ENCODE results near the gene APAF1.

Gene APAF1

DNA sequence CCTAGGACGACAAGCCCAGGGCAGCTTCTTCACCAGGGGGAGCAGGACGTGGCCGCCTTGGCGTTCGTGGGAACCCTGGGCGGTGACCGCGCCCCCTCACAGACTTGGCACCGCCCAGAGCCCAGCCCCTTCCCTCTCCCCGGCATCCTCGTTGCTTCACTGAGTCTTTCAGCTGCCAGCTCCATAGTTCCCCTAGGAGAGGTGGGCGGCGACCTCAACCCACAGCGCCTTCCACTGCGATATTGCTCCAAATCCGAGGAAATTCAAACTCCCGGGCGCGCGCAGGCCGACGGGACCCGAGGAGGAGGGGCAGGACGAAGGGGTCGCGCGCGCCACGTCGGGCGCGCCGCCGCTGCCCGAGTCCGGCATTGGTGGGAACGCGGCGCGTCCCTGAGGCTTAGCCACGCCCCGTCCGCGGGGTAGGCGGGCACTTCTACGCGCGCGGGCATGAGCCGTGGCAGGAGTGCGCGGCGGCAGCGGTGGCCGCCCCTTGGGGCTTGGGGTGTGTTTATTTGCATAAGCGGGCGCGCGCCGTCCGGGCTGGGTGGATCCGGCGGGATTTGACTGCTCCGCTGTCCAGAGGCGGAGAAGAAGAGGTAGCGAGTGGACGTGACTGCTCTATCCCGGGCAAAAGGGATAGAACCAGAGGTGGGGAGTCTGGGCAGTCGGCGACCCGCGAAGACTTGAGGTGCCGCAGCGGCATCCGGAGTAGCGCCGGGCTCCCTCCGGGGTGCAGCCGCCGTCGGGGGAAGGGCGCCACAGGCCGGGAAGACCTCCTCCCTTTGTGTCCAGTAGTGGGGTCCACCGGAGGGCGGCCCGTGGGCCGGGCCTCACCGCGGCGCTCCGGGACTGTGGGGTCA is at the start of gene APAF1, which contains the start of gene IKBIP (continued):
- TF ChIP-seq INSM2 (tag by site-specific recombination; IDR thresholded peaks at IDR 0.05) (no peak), PATZ1 (tag by site-specific recombination; IDR thresholded peaks at IDR 0.05) (peak; percentile 72), ZXDB (tag by site-specific recombination; IDR thresholded peaks at IDR 0.05) (peak; percentile 17), ZNF629 (tag by site-specific recombination; IDR thresholded peaks at IDR 0.05) (peak; percentile 9; the same call in 1 of the 2 replicates), ZNF2 (tag by site-specific recombination; IDR thresholded peaks at IDR 0.05) (peak; percentile 24), ZNF777 (tag by site-specific recombination; IDR thresholded peaks at IDR 0.05; ENCODE audit: borderline replicate concordance) (peak; percentile 95), ZNF24 (tag by site-specific recombination; IDR thresholded peaks at IDR 0.05) (peak; percentile 44; the same call in 1 of the 2 replicates), ZNF658 (tag by site-specific recombination; IDR thresholded peaks at IDR 0.05) (no peak), SP2 (tag by site-specific recombination; IDR thresholded peaks at IDR 0.05) (peak; percentile 49), ZBTB48 (tag by site-specific recombination; IDR thresholded peaks at IDR 0.05) (0 out of 2 replicates have a peak, but pooled peaks have one; percentile 18), ZNF843 (tag by site-specific recombination; IDR thresholded peaks at IDR 0.05) (0 out of 2 replicates have a peak, but pooled peaks have one; percentile 48), KLF1 (tag by site-specific recombination; IDR thresholded peaks at IDR 0.05) (peak; percentile 92), ZNF501 (tag by site-specific recombination; IDR thresholded peaks at IDR 0.05) (peak; percentile 61; the same call in 1 of the 2 replicates), ZNF121 (tag by site-specific recombination; IDR thresholded peaks at IDR 0.05) (no peak), KLF7 (tag by site-specific recombination; IDR thresholded peaks at IDR 0.05; ENCODE audit: borderline replicate concordance) (peak; percentile 67; the same call in 1 of the 2 replicates), ZNF510 (tag by site-specific recombination; IDR thresholded peaks at IDR 0.05; ENCODE audit: insufficient replicate concordance) (no peak), ZBTB11 (tag by site-specific recombination; conservative IDR thresholded peaks at IDR 0.05; ENCODE audit: low read depth) (peak; percentile 51; the same call in 1 of the 2 replicates), ZNF768 (tag by site-specific recombination; IDR thresholded peaks at IDR 0.05) (no peak), OVOL3 (tag by site-specific recombination; IDR thresholded peaks at IDR 0.05) (0 out of 2 replicates have a peak, but pooled peaks have one; percentile 14), ZBTB17 (tag by site-specific recombination; IDR thresholded peaks at IDR 0.05) (no peak)
- TF ChIP-seq, protein P1, sequence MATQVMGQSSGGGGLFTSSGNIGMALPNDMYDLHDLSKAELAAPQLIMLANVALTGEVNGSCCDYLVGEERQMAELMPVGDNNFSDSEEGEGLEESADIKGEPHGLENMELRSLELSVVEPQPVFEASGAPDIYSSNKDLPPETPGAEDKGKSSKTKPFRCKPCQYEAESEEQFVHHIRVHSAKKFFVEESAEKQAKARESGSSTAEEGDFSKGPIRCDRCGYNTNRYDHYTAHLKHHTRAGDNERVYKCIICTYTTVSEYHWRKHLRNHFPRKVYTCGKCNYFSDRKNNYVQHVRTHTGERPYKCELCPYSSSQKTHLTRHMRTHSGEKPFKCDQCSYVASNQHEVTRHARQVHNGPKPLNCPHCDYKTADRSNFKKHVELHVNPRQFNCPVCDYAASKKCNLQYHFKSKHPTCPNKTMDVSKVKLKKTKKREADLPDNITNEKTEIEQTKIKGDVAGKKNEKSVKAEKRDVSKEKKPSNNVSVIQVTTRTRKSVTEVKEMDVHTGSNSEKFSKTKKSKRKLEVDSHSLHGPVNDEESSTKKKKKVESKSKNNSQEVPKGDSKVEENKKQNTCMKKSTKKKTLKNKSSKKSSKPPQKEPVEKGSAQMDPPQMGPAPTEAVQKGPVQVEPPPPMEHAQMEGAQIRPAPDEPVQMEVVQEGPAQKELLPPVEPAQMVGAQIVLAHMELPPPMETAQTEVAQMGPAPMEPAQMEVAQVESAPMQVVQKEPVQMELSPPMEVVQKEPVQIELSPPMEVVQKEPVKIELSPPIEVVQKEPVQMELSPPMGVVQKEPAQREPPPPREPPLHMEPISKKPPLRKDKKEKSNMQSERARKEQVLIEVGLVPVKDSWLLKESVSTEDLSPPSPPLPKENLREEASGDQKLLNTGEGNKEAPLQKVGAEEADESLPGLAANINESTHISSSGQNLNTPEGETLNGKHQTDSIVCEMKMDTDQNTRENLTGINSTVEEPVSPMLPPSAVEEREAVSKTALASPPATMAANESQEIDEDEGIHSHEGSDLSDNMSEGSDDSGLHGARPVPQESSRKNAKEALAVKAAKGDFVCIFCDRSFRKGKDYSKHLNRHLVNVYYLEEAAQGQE (tag by site-specific recombination; IDR thresholded peaks at IDR 0.05), result peak; percentile 70; the same call in 1 of the 2 replicates
- TF ChIP-seq, protein P2, sequence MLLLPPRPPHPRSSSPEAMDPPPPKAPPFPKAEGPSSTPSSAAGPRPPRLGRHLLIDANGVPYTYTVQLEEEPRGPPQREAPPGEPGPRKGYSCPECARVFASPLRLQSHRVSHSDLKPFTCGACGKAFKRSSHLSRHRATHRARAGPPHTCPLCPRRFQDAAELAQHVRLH (tag by site-specific recombination; IDR thresholded peaks at IDR 0.05), result peak; percentile 49; the same call in 1 of the 2 replicates
- TF ChIP-seq, protein P3, sequence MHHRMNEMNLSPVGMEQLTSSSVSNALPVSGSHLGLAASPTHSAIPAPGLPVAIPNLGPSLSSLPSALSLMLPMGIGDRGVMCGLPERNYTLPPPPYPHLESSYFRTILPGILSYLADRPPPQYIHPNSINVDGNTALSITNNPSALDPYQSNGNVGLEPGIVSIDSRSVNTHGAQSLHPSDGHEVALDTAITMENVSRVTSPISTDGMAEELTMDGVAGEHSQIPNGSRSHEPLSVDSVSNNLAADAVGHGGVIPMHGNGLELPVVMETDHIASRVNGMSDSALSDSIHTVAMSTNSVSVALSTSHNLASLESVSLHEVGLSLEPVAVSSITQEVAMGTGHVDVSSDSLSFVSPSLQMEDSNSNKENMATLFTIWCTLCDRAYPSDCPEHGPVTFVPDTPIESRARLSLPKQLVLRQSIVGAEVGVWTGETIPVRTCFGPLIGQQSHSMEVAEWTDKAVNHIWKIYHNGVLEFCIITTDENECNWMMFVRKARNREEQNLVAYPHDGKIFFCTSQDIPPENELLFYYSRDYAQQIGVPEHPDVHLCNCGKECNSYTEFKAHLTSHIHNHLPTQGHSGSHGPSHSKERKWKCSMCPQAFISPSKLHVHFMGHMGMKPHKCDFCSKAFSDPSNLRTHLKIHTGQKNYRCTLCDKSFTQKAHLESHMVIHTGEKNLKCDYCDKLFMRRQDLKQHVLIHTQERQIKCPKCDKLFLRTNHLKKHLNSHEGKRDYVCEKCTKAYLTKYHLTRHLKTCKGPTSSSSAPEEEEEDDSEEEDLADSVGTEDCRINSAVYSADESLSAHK (tag by site-specific recombination; IDR thresholded peaks at IDR 0.05), result peak; percentile 59
